NAMALWA (cell line): ENCODE data around the gene TXNDC15.
"Not testable (repeated sequence)": the region's sequence is repeated elsewhere in the genome, so short reads cannot be mapped to it uniquely, and the experiment has no call there.

ENCODE experiments used
- DNase-seq: peaks from one replicate; pipeline ENCODE4 v3.0.0-alpha.2; 2015; ENCODE audit warnings: low spot score

TXNDC15 gene

GRCh38 chr5:134873987-134874830 is at the start of gene TXNDC15:
Gene TXNDC15 (plus strand): TSS chr5:134874371. CDS start chr5:134874428, 57 bp downstream.
- DNase-seq, result peak; percentile 83

- no peak for DNase-seq
Observed at GRCh38 chr5:134824681-134825080, 49.5 kb upstream of the TXNDC15 start.

GRCh38 chr5:134825212-134825611 is 49.0 kb upstream of the TXNDC15 start:
- DNase-seq, result no peak

GRCh38 chr5:134833340-134834032 is 40.7 kb upstream of the TXNDC15 start:
- no peak for DNase-seq

GRCh38 chr5:134835623-134836022 is 38.5 kb upstream of the TXNDC15 start:
- DNase-seq, result no peak

- DNase-seq, result no peak
Observed at GRCh38 chr5:134837530-134838181, 36.5 kb upstream of the TXNDC15 start.

GRCh38 chr5:134838361-134838760 is 35.8 kb upstream of the TXNDC15 start:
- not testable (repeated sequence) for DNase-seq

GRCh38 chr5:134840811-134841210 is 33.4 kb upstream of the TXNDC15 start:
- no peak for DNase-seq

- DNase-seq, result no peak
Observed at GRCh38 chr5:134844252-134844651, 29.9 kb upstream of the TXNDC15 start.

- DNase-seq, result peak; percentile 21
Observed at GRCh38 chr5:134845335-134845851, 28.8 kb upstream of the TXNDC15 start.

GRCh38 chr5:134845852-134846640 is 28.1 kb upstream of the TXNDC15 start, which contains the start of gene C5orf24:
Gene C5orf24 (plus strand): TSS chr5:134845968. CDS start chr5:134854901, 8,933 bp downstream.
- DNase-seq, result peak; percentile 96

GRCh38 chr5:134846641-134846960 is 27.6 kb upstream of the TXNDC15 start:
- no peak for DNase-seq

GRCh38 chr5:134849434-134849933 is 24.7 kb upstream of the TXNDC15 start:
- DNase-seq, result not testable (repeated sequence)

- peak; percentile 48 for DNase-seq
Observed at GRCh38 chr5:134851307-134851923, 22.8 kb upstream of the TXNDC15 start.

- DNase-seq, result not testable (repeated sequence)
Observed at GRCh38 chr5:134856465-134856864, 17.7 kb upstream of the TXNDC15 start.

- DNase-seq, result no peak
Observed at GRCh38 chr5:134857401-134857800, 16.8 kb upstream of the TXNDC15 start.

- no peak for DNase-seq
Observed at GRCh38 chr5:134864707-134865106, 9.5 kb upstream of the TXNDC15 start.

GRCh38 chr5:134873494-134873893 is 677 bp upstream of the TXNDC15 start:
- DNase-seq, result peak; percentile 50

GRCh38 chr5:134874831-134875655 is 872 bp downstream of the TXNDC15 start:
- DNase-seq, result peak; percentile 48

- peak; percentile 28 for DNase-seq
Observed at GRCh38 chr5:134877159-134877558, 3.0 kb downstream of the TXNDC15 start.
